NT2/D1 (cell line): ENCODE data around the gene MLPH.

Source experiments
- DNase-seq: peaks from one replicate; pipeline ENCODE4 v3.0.0-alpha.2; 2011; ENCODE audit warnings: low read depth, low spot score
- H3K27me3 ChIP-seq: 2 replicates; pipeline ENCODE4 v1.6.0; 2011; ENCODE audit warnings: mild to moderate bottlenecking; ENCODE audit not compliant: insufficient read length, insufficient read depth
- H3K36me3 ChIP-seq: 2 replicates; pipeline ENCODE4 v1.6.1; 2011; ENCODE audit warnings: mild to moderate bottlenecking, low read length, mixed read lengths; ENCODE audit not compliant: insufficient read depth, insufficient read length
- H3K4me1 ChIP-seq: 2 replicates; pipeline ENCODE4 v1.5.1; 2011; ENCODE audit not compliant: insufficient read depth, insufficient read length
- H3K4me3 ChIP-seq: 2 replicates; pipeline ENCODE4 v1.5.1; 2011; ENCODE audit warnings: low read depth; ENCODE audit not compliant: insufficient read length
- H3K9ac ChIP-seq: 2 replicates; pipeline ENCODE4 v1.6.0; 2011; ENCODE audit warnings: low read depth; ENCODE audit not compliant: insufficient read length
- H3K9me3 ChIP-seq: 2 replicates; pipeline ENCODE4 v1.5.1; 2011; ENCODE audit warnings: mild to moderate bottlenecking, low read length; ENCODE audit not compliant: insufficient read depth
- SUZ12 ChIP-seq: IDR thresholded peaks from 2 replicates; pipeline ENCODE4 v1.6.1; 2011; ENCODE audit not compliant: insufficient read length, insufficient read depth; ENCODE audit errors: extremely low read depth
- YY1 ChIP-seq: IDR thresholded peaks from 2 replicates; pipeline ENCODE4 v1.6.1; 2011; ENCODE audit not compliant: insufficient read length, insufficient read depth
- ZNF274 ChIP-seq: IDR thresholded peaks from 2 replicates; pipeline ENCODE4 v1.6.1; 2011; ENCODE audit warnings: mild to moderate bottlenecking, low read depth, low read length

The MLPH gene

GRCh38 chr2:237474931-237475703 is 11.9 kb upstream of the MLPH start:
- no peaks in the 10 kb centered on the region for H3K36me3 ChIP-seq
- TF ChIP-seq YY1 (no peak), SUZ12 (no peak), ZNF274 (no peak)
- peak overlapping the region; percentile 69 for H3K4me3 ChIP-seq
- peak overlapping the region; percentile 86 for H3K9ac ChIP-seq
- H3K4me1 ChIP-seq, result peaks cover 16% of the 10 kb centered on the region
- H3K27me3 ChIP-seq, result peaks cover 40% of the 10 kb centered on the region
- no peaks in the 10 kb centered on the region for H3K9me3 ChIP-seq
- DNase-seq, result peak; percentile 68

GRCh38 chr2:237475704-237476141 is 11.3 kb upstream of the MLPH start:
- no peaks in the 10 kb centered on the region for H3K9me3 ChIP-seq
- peaks cover 40% of the 10 kb centered on the region for H3K27me3 ChIP-seq
- peak overlapping the region; percentile 79 for H3K9ac ChIP-seq
- peak overlapping the region; percentile 48 for H3K4me3 ChIP-seq
- TF ChIP-seq ZNF274 (no peak), SUZ12 (no peak), YY1 (no peak)
- no peaks in the 10 kb centered on the region for H3K36me3 ChIP-seq
- DNase-seq, result no peak
- peaks cover 16% of the 10 kb centered on the region for H3K4me1 ChIP-seq

- no peak for TF ChIP-seq SUZ12
- Histone ChIP-seq H3K36me3 (no peaks in the 10 kb centered on the region), H3K27me3 (peaks cover 56% of the 10 kb centered on the region), H3K4me1 (peaks cover 15% of the 10 kb centered on the region), H3K9me3 (no peaks in the 10 kb centered on the region), H3K9ac (no peak overlapping the region), H3K4me3 (no peak overlapping the region)
- DNase-seq, result no peak
Observed at GRCh38 chr2:237478095-237478494, 9.0 kb upstream of the MLPH start.

GRCh38 chr2:237478979-237479378 is 8.1 kb upstream of the MLPH start:
- Histone ChIP-seq H3K4me1 (peaks cover 18% of the 10 kb centered on the region), H3K9ac (no peak overlapping the region), H3K36me3 (no peaks in the 10 kb centered on the region), H3K4me3 (no peak overlapping the region), H3K27me3 (peaks cover 62% of the 10 kb centered on the region), H3K9me3 (no peaks in the 10 kb centered on the region)
- TF ChIP-seq YY1 (no peak), SUZ12 (no peak), ZNF274 (no peak)
- DNase-seq, result no peak

GRCh38 chr2:237479747-237480146 is 7.3 kb upstream of the MLPH start:
- H3K9ac ChIP-seq, result no peak overlapping the region
- no peaks in the 10 kb centered on the region for H3K36me3 ChIP-seq
- DNase-seq, result no peak
- H3K9me3 ChIP-seq, result no peaks in the 10 kb centered on the region
- TF ChIP-seq YY1 (no peak), ZNF274 (no peak), SUZ12 (no peak)
- no peak overlapping the region for H3K4me3 ChIP-seq
- H3K4me1 ChIP-seq, result peaks cover 13% of the 10 kb centered on the region
- peaks cover 70% of the 10 kb centered on the region for H3K27me3 ChIP-seq

GRCh38 chr2:237480556-237480955 is 6.5 kb upstream of the MLPH start:
- Histone ChIP-seq H3K4me3 (no peak overlapping the region), H3K36me3 (no peaks in the 10 kb centered on the region), H3K27me3 (peaks cover 77% of the 10 kb centered on the region), H3K4me1 (peaks cover 13% of the 10 kb centered on the region), H3K9ac (no peak overlapping the region), H3K9me3 (no peaks in the 10 kb centered on the region)
- TF ChIP-seq YY1, result no peak
- TF ChIP-seq ZNF274, result no peak
- TF ChIP-seq SUZ12, result no peak
- no peak for DNase-seq

GRCh38 chr2:237480988-237481525 is 6.0 kb upstream of the MLPH start:
- no peaks in the 10 kb centered on the region for H3K36me3 ChIP-seq
- no peaks in the 10 kb centered on the region for H3K9me3 ChIP-seq
- H3K4me1 ChIP-seq, result peaks cover 12% of the 10 kb centered on the region
- no peak overlapping the region for H3K9ac ChIP-seq
- H3K27me3 ChIP-seq, result peaks cover 77% of the 10 kb centered on the region
- TF ChIP-seq YY1, result no peak
- no peak for TF ChIP-seq SUZ12
- no peak for TF ChIP-seq ZNF274
- no peak for DNase-seq
- H3K4me3 ChIP-seq, result no peak overlapping the region
